NCI-H345 treated with DMSO at 0.1 percent for 48 hours (cell line): Measurements from ENCODE around the gene LONRF3.

Experiments
- DNase-seq: peaks from one replicate; lab custom pipeline; 2025; ENCODE audit not compliant: unreplicated experiment; lab: John Stamatoyannopoulos, UW

LONRF3 gene

DNA sequence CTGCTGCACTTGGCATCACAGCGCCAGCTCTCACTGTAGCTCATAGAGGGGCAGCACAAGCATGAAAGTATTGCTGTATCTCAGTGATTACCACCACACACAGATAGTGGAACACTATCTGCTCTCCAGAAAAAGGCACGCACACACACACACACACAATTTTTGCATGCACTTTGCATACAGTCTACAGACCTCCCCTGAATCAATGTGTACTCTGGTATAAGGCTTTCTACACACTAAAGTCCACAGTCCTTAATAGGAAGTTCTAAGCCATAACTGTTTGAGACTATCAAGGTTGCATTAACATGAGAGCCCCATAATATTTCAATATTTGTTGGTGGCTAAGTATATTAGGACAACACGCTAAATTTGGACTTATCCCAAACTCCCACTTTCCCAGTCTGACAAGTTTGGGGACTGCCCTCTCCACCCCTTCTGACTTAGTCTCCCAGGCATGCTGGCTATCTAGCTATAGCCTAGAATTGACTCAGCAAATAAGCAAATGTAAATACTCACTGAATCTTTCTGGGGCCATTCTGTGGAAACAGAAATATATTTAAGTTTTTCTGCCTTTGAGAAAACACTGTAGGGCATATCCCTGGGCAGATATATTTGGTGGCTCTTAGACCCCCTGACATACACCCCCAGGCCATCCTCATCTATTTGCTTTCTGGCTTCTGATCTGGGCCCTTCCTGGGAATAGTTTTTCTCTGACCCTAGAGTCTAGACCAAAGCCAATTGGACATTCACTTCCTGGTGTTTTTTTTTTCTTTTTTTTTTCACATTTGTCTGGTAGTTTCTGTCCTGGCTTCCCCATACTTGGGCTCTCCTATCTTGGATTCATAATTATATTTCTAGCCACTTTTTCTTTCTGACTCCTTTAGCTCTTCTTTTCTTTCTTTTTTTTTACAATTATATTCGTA lies 62.0 kb downstream of the LONRF3 start:
- DNase-seq, result no peak

DNA sequence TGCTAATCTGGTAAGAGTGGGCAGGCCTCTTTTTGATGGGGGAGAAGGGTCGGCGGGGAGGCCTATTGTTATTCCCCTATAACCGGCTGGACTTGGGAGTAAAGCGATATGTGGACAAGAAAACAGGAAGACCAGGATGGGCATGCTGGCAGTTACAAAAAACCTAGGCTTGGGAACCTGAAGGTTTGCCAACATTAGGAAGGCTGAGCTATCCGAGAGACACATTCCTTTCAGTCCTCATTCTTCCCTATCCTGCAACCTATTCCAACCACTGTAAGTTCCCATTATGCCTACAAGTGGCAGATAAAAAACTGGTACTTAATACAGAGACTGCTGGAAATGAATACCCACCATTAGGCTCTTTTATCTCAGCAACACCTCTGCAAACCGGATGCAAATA lies 66.0 kb downstream of the LONRF3 start:
- no peak for DNase-seq

DNA sequence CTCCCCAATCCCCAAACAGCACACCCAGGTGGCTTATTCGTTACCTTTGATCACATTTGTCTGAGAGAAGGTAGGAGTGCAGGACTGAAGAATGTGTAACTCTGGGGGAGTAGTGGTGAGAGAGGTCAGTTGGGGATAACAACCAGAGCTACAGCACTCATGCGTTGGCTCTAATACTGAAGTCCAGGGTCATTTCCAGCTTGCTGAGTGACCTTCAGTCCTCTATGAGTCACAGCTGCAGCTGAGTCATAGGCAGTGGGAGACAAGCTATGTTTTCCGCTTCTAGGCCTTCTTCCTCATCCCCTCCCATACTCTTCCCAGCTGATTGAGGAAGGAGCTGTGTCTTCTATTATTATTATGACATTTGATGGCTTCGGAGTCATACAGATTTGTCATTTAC lies 66.8 kb downstream of the LONRF3 start:
- no peak for DNase-seq

DNA sequence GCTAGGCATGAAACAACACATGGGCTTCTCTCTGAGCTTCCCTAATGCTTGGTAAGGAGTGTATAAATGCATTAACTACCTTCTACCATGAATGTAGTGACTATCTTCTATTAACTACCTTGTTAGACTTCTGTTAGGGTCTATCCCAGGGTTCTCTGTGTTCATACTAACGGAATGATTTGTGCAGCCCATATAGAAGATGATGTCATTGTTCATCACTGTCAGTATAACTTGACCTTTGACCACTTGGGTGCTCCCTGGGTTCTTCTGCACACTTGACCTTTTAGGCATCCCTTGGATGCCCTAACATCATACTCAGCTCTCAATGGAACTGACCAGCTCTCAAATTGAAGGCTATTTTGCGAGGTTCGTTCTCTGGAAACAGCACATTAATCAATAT lies 67.6 kb downstream of the LONRF3 start:
- no peak for DNase-seq

DNA sequence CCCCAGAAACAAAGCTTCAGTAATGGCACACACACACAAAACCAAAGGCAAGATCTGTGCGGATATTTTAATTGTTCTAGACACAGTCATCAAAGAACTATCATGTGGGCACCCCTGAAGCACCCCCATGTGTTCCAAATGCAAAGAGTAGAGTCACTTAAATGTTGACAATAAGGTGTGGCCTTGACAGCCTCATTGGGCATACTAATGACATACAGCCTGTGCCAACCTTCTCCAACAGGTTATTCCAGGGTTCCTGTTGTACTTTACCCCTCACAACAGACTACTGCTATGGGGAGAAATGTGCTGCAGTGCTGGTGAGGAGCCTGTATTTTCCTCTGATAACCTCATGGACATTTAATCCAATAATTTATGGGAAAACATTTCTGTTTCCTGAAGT lies 68.6 kb downstream of the LONRF3 start:
- no peak for DNase-seq

DNA sequence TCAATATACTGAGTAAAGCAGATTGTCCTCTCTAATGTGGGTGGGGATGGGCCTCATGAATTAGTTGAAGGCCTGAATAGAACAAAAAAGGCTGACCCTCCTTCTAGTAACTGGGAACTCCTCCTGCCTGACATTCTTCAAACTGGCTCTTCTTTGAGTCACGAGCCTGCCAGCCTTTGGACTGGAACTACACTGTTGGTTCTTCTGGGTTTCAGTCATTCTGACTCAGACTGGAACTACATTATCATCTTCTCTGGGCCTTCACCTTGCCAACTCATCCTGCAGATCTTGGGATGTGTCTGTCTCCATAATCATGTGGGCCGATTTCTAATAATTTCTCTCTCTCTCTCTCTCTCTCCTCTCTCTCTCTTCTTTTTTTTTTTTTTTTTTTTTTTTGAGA lies 71.5 kb downstream of the LONRF3 start:
- no peak for DNase-seq

DNA sequence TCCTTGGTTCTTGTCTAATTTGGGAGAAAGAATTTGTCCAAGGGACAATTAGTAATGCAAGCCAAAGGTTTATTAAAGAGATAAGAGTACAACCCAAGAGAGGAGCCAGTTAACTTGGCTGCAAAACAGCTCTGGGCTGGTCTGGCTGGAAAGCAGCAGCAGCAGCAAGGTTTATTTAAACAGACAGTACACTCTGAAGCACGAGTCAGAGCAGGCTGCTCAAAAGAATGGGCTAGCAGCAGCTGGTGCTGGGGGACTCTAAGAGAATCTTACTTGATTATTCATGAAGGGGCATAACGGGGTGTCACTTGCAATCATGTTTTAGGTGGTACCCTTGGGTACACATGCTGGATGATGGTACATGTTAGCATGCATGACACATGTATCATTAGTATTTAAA lies 81.3 kb downstream of the LONRF3 start:
- no peak for DNase-seq

DNA sequence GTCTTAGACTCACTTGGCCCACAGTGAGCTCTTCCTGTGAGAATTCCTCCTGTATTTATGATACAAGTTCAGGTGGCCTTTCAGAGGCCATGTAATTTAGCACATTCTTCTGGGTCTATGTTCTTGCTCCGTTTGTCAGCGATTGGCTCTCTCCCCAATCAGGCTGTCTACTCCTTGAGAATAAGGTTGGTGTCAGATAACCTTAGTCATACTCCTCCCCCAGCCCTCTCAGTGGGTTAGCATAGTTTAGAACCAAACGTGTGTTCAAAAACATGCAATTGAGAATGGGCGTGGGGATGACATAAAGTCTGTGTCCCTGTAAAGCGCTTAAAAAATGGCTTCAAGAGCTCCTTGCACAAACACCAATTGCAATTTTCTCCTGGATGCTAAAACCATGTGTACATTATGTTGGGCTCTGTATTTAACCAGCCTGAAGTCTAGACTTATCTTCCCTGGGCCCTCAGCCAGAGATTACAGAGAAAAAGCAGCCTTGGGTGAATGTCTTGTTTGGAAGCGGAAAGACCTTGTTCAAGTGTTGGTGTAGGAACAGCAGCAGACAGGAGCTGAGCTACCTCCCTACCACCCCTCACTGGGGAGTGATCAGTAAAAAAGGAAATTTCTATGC lies 88.4 kb downstream of the LONRF3 start:
- DNase-seq, result no peak

DNA sequence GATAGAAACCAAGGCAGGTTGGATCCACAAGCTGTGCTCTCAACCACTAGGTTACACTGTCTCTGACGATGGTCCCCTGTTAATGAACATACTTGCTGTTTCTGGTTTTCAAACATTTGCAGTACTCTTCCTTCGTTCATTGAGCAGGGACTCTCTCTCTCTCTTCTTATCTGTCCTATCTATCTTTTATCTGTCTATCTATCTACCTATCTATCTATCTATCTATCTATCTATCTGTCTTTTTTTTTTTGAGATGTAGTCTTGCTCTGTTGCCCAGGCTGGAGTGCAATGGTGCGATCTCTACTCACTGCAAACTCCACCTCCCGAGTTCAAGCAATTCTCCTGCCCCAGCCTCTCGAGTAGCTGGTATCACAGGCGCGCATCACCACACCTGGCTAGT lies 89.0 kb downstream of the LONRF3 start:
- no peak for DNase-seq

DNA sequence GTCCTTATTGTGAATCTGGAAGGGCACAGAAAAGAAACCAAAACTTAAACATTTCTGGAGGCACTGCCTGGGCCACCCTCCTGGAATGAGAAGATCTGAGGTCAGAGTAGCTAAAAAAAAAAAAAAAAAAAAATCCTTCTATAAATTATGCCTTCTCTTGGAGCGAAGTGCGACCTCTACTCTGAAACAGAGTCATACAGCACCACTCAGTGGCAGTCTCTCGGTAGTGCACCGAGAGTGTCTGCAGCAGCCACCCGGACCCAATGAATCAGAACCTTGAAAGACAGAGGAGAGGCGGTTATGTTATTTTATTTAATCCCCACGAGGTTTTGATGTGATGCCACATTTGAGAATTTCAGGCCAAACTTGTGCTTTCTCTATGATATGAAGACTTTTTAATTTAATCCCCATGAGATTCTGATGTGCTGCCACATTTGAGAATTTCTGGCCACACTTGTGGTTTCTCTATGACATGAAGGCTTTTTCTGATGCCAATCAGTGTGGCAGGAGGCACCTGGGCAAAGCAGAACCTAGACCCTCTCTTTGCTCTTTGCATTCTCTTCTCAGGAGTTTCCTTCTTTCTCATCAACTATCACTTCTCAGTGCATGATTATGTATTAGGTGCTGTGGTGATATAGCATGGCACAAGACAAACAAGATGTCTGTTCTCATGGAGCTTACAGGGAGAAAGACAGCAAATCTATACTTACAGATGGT lies 92.8 kb downstream of the LONRF3 start:
- DNase-seq, result peak; percentile 18
